SK-N-SH treated with all-trans-retinoic acid at 6 μM for 48 hours (cell line): Measurements from ENCODE around the gene NHEJ1.

Experiments used
- ATAC-seq: fragments of 200-7000 bp; cut with Tn5 transposase; 3 replicates; pipeline ENCODE4 v1.9.1; 2020; ENCODE audit warnings: mild to moderate bottlenecking, moderate library complexity
- ARNTL ChIP-seq: fragments of 450-650 bp; formaldehyde crosslinking; IDR thresholded peaks from 2 replicates; pipeline ENCODE4 v1.5.0; 2020; ENCODE audit warnings: low read depth, mild to moderate bottlenecking, moderate library complexity, borderline replicate concordance
- BACH2 ChIP-seq: fragments of 250-450 bp; sonication (Bioruptor Pico); IDR thresholded peaks from 2 replicates; pipeline ENCODE4 v1.9.0; 2021; ENCODE audit warnings: mild to moderate bottlenecking, borderline replicate concordance
- CREB5 ChIP-seq: fragments of 250-450 bp; sonication (Bioruptor Pico); IDR thresholded peaks from 2 replicates; pipeline ENCODE4 v1.5.1; 2020; ENCODE audit warnings: low read depth, mild to moderate bottlenecking, moderate library complexity
- CSRNP3 ChIP-seq: fragments of 250-450 bp; sonication (Bioruptor Pico); IDR thresholded peaks from 2 replicates; pipeline ENCODE4 v1.5.1; 2021; ENCODE audit warnings: mild to moderate bottlenecking, moderate library complexity
- ESRRG ChIP-seq: fragments of 250-450 bp; sonication (Bioruptor Pico); IDR thresholded peaks from 2 replicates; pipeline ENCODE4 v1.6.1; 2021; ENCODE audit warnings: mild to moderate bottlenecking
- GLIS3 ChIP-seq: fragments of 250-450 bp; sonication (Bioruptor Pico); IDR thresholded peaks from 2 replicates; pipeline ENCODE4 v1.5.0; 2020; ENCODE audit warnings: mild to moderate bottlenecking, moderate library complexity
- OSR1 ChIP-seq: fragments of 250-450 bp; sonication (Bioruptor Pico); IDR thresholded peaks from 2 replicates; pipeline ENCODE4 v1.8.0; 2022; ENCODE audit warnings: moderate library complexity, mild to moderate bottlenecking, inconsistent platforms
- PATZ1 ChIP-seq: fragments of 250-450 bp; sonication (Bioruptor Pico); IDR thresholded peaks from 2 replicates; pipeline ENCODE4 v1.8.0; 2020; ENCODE audit warnings: mild to moderate bottlenecking, moderate library complexity, borderline replicate concordance
- POU6F1 ChIP-seq: fragments of 250-450 bp; sonication (Bioruptor Pico); IDR thresholded peaks from 2 replicates; pipeline ENCODE4 v1.8.0; 2021; ENCODE audit warnings: low read depth, mild to moderate bottlenecking, moderate library complexity, borderline replicate concordance
- PPARA ChIP-seq: fragments of 250-450 bp; sonication (Bioruptor Pico); IDR thresholded peaks from 2 replicates; pipeline ENCODE4 v1.5.0; 2020; ENCODE audit warnings: mild to moderate bottlenecking, borderline replicate concordance
- RARB ChIP-seq: fragments of 250-450 bp; sonication (Bioruptor Pico); IDR thresholded peaks from 2 replicates; pipeline ENCODE4 v1.8.0; 2021; ENCODE audit warnings: mild to moderate bottlenecking, moderate library complexity
- SNAI2 ChIP-seq: fragments of 250-450 bp; sonication (Bioruptor Pico); IDR thresholded peaks from 2 replicates; pipeline ENCODE4 v1.5.0; 2020; ENCODE audit warnings: mild to moderate bottlenecking, moderate library complexity
- TCF4 ChIP-seq: fragments of 250-450 bp; sonication (Bioruptor Pico); IDR thresholded peaks from 2 replicates; pipeline ENCODE4 v1.8.0; 2021; ENCODE audit warnings: mild to moderate bottlenecking, moderate library complexity, borderline replicate concordance
- TOX ChIP-seq: fragments of 250-450 bp; sonication (Bioruptor Pico); IDR thresholded peaks from 2 replicates; pipeline ENCODE4 v1.8.0; 2021; ENCODE audit warnings: mild to moderate bottlenecking, moderate library complexity, borderline replicate concordance
- ZC3H10 ChIP-seq: fragments of 250-450 bp; sonication (Bioruptor Pico); IDR thresholded peaks from 2 replicates; pipeline ENCODE4 v1.5.1; 2021; ENCODE audit warnings: mild to moderate bottlenecking, moderate library complexity
- ZFP3 ChIP-seq: fragments of 250-450 bp; sonication (Bioruptor Pico); IDR thresholded peaks from 2 replicates; pipeline ENCODE4 v1.5.0; 2020; ENCODE audit warnings: mild to moderate bottlenecking, moderate library complexity
- ZFP30 ChIP-seq: fragments of 450-650 bp; formaldehyde crosslinking; IDR thresholded peaks from 2 replicates; pipeline ENCODE4 v1.5.0; 2022; ENCODE audit warnings: mild to moderate bottlenecking, moderate library complexity
- ZNF565 ChIP-seq: fragments of 450-650 bp; formaldehyde crosslinking; conservative IDR thresholded peaks from 2 replicates; pipeline ENCODE4 v1.5.0; 2020; ENCODE audit warnings: low read depth, mild to moderate bottlenecking, moderate library complexity
- ZNF8 ChIP-seq: fragments of 450-650 bp; formaldehyde crosslinking; IDR thresholded peaks from 2 replicates; pipeline ENCODE4 v1.5.0; 2020; ENCODE audit warnings: mild to moderate bottlenecking, moderate library complexity
- TF ChIP-seq, protein P1 (sequence below): fragments of 250-450 bp; sonication (Bioruptor Pico); IDR thresholded peaks from 2 replicates; pipeline ENCODE4 v1.5.0; 2020; ENCODE audit warnings: mild to moderate bottlenecking, moderate library complexity

Gene NHEJ1

GRCh38 chr2:219037783-219038499 lies 122.7 kb downstream of the NHEJ1 start:
- no peak for ATAC-seq
- TF ChIP-seq TOX (CRISPR knock-in tag) = no peak
- no peak for TF ChIP-seq TCF4
- TF ChIP-seq CSRNP3 (CRISPR knock-in tag) = no peak
- TF ChIP-seq ZFP30 (CRISPR knock-in tag) = no peak
- TF ChIP-seq, protein P1, sequence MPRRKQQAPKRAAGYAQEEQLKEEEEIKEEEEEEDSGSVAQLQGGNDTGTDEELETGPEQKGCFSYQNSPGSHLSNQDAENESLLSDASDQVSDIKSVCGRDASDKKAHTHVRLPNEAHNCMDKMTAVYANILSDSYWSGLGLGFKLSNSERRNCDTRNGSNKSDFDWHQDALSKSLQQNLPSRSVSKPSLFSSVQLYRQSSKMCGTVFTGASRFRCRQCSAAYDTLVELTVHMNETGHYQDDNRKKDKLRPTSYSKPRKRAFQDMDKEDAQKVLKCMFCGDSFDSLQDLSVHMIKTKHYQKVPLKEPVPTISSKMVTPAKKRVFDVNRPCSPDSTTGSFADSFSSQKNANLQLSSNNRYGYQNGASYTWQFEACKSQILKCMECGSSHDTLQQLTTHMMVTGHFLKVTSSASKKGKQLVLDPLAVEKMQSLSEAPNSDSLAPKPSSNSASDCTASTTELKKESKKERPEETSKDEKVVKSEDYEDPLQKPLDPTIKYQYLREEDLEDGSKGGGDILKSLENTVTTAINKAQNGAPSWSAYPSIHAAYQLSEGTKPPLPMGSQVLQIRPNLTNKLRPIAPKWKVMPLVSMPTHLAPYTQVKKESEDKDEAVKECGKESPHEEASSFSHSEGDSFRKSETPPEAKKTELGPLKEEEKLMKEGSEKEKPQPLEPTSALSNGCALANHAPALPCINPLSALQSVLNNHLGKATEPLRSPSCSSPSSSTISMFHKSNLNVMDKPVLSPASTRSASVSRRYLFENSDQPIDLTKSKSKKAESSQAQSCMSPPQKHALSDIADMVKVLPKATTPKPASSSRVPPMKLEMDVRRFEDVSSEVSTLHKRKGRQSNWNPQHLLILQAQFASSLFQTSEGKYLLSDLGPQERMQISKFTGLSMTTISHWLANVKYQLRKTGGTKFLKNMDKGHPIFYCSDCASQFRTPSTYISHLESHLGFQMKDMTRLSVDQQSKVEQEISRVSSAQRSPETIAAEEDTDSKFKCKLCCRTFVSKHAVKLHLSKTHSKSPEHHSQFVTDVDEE (CRISPR knock-in tag) = no peak
- no peak for TF ChIP-seq POU6F1
- TF ChIP-seq RARB (CRISPR knock-in tag) = no peak
- no peak for TF ChIP-seq ZFP3 (CRISPR knock-in tag)
- no peak for TF ChIP-seq CREB5
- TF ChIP-seq ZNF8 (CRISPR knock-in tag) = no peak
- TF ChIP-seq PATZ1 = no peak
- no peak for TF ChIP-seq ESRRG
- no peak for TF ChIP-seq ARNTL (CRISPR knock-in tag)
- TF ChIP-seq SNAI2 = no peak
- no peak for TF ChIP-seq BACH2 (CRISPR knock-in tag)

DNA sequence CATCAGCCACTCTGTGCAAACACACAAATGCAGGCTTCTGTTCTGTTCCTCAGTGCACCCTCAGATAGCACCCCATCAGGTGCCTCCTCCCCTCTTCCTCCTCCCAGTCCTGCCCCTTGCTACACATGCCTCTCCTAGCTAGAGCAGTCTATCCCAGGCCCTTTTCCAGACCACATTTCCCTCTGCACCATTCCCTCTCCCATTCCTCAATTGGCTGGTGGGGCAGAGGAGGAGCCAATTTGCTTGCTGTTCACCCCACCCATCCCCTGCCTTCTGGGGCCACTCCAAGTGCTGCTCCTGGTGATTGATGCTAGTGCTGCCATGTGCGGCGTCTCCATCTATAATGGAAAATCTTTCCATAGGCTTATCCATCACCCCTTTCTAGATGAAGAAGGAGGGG lies 124.7 kb downstream of the NHEJ1 start:
- no peak for ATAC-seq
- TF ChIP-seq POU6F1 = no peak
- TF ChIP-seq ZC3H10 (CRISPR knock-in tag) = no peak
- TF ChIP-seq PPARA (CRISPR knock-in tag) = no peak
- no peak for TF ChIP-seq ESRRG
- TF ChIP-seq ZFP3 (CRISPR knock-in tag) = no peak
- TF ChIP-seq SNAI2 = no peak

GRCh38 chr2:219034823-219035222 lies 125.8 kb downstream of the NHEJ1 start:
- ATAC-seq = no peak
- TF ChIP-seq TCF4 (no peak), CSRNP3 (CRISPR knock-in tag) (no peak), ZFP3 (CRISPR knock-in tag) (no peak), POU6F1 (no peak), BACH2 (CRISPR knock-in tag) (no peak), PPARA (CRISPR knock-in tag) (no peak), GLIS3 (CRISPR knock-in tag) (no peak), OSR1 (no peak), ZNF565 (CRISPR knock-in tag) (no peak)
- TF ChIP-seq, protein P1 (CRISPR knock-in tag) = no peak
